Dermis blood vessel endothelial cell (primary cell): ENCODE measurements around the gene NBEAL2. TPM values are rescaled to one million over a fixed set of nuclear protein-coding genes. Genes with fewer than 3 reads are reported as not detected.
A peak's percentile ranks its signal among the peaks of the same experiment; 100 is the strongest.

Experiments used
- DNase-seq: peaks from one replicate; pipeline ENCODE4 v3.0.0; 2010
- total RNA-seq: library from RNA; depleted of rRNA; stranded (reverse); fragments of >200 nt; gene quantifications from 2 replicates; pipeline ENCODE4 v1.2.3, GENCODE V29; 2014

Gene NBEAL2
- total RNA-seq, 1 donor from 2014 or later, result 30.6 TPM

GRCh38 chr3:46943237-46944187 lies 36.0 kb upstream of the NBEAL2 start:
- DNase-seq, result peak; percentile 76

DNA sequence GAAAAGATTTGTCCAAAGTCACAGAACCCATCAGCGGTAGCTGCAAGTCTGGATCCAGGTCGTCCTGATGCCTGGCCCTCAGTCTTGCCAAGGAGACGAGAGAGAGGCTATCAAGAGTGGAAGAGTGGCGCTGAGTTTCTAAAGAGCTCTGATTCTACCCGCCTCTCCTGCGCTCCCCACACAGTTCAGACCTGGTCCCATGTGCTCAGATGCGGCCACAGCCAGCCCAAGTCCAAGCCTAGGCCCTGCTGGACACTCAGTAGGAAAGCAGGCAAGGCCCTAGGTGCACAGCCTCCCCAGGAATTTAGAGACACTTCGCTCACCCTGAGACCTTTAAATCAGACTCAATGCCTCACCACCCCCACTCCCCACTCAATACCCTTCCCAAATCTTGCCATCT lies 35.3 kb upstream of the NBEAL2 start:
- peak; percentile 28 for DNase-seq

- DNase-seq, result no peak
These were observed 33.0 kb upstream of the NBEAL2 start for GRCh38 chr3:46946416-46946815.

DNA sequence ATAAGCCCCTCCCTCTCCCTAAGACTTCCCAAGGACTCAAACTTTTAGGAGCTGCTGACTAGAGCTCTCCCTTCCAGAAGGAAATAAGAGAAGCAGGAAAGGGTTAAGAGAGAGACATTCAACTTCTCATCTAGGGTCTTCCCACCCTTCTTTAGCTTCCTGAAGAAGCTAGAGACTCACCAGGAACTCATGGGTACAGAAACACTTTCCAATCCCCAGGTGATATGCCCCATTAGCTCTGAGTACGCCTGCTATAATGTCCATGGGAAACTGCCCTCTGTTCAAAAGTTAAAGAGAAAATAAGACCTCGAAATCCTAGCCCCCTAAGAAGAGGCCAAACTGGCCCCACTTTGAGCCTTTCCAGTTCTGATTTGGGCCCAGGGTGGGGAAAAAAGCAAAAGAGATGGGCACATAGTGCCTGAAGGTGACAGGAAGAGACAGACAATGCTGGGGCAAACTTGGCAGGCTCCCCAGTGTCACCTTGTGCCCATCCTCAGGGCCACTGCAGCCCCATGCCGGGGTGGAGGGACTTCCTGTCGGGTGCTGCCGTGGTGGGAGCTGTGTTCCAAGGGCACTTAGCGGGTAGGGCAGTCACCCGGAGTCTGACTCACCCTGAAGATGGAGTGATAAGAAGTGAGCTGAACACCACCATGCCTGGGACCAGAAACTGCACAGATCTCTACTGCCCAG lies 32.5 kb upstream of the NBEAL2 start:
- DNase-seq, result peak; percentile 66

- no peak for DNase-seq
These were observed 31.9 kb upstream of the NBEAL2 start for GRCh38 chr3:46947546-46947901.

DNA sequence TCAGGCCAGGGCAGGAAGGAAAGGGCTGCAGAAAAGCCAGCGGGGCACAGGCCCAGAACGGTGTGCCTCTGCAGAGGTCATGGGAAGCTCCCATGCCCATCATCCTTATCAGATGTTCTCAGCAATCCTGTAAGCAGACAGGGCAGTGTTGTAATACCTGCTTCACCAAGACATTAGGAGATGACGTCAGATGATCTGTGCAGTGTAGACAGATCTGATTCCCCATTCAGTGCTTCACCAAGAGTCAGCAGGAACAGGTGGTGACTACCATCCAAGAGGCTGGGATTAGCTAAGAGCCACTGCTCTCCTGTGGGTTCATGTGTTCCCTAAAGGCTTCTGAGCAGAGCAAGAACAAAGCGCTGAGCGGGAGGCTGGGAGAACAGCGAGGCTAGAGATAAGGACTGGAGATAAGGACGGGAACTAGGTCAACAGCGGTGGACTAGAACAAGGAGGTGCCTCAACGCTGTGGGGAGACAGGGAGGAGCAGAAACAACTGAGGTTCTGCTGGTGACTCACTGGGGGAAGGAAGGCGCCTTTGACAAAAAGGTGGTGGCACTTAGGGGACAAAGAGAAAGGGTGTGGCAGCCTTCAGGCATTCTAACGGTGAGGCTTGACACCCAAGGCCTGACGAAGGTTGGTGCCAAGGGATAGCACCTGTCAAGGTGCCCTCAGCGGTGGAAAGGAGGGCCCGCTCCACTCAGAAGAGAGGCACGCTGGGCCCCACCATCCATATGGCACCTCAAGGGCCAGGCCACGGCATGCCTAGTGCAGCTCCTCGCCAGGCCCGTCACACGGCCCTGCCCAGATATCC lies 31.3 kb upstream of the NBEAL2 start:
- DNase-seq, result peak; percentile 65

DNA sequence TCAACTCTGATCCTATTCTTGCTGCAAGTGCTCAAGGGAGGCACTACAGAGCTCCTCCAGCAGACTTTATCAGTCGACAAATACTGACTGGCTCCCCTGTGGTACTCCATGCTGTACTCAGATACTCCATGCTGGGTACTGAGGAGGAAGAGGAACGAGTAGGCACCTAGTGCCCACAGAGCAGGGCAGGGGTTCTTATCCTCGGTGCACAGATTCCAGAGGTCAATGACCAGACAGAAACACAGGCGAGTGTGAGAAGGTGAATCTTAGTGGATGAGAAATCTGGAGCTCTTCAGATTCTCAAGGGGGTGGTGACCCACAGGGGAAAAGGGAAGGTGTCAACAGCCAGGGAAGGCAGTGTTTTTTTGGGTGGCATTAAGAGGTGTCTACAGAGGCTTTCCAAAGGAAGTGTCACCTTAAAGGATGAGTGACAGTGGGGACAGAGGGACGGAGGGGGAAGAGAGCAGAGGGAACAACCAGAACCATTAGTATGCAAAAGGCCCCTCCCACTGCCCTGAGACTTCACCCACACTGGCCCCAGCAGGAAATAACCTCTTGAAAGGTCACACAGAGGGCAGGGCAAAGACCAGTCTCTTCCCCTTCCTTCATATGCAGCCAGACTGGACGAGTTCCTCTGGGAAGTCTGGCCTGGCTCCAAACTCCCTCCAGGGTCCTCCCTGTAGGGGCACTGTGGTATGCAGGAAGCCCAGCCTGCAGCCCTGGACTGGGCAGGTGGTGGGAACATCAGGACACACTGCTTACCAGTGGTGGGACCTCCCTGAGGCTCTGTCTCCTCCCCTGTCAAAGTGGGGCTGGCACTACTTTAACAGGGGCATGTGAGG lies 30.4 kb upstream of the NBEAL2 start:
- DNase-seq, result peak; percentile 58

DNA sequence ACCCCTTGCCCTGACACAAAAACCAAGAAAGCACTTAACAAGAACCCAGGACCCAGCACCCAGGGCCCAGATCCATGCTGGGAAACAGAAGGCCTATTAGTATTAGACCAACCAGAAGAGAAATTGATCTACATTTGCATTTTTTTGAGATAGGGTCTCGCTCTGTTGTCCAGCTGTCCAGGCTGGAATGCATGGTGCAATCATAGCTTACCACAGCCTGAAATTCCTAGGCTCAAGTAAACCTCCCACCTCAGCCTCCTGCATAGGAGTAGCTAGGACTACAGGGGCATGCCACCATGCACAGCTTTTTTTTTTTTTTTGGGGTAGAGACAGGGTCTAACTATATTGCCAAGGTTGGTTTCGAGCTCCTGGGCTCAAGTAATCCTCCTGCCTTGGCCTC lies 29.3 kb upstream of the NBEAL2 start:
- no peak for DNase-seq

DNA sequence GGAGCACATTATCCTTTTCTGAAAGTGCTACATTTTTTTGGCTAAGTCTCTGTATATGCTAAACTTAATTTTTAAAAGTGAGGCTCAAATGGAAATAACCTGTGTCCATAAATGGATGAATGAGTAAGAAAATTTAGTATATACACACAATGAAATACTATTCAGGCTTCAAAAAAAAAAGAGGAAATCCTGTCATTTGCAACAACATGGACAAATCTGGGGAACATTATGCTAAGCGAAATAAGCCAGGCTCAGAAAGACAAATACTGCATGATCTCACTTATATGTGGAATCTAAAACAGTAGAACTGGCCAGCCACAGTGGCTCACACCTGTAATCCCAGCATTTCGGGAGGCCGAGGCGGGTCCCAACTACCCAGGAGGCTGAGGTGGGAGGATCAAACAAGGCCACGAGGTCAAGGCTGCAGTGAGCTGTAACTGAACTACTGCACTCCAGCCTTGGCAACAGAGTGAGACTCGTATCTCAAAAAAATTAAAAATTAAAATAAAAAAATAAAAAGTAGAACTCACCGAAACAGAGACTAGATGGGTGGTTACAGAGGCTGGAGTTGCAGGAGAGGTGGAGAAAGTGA lies 28.7 kb upstream of the NBEAL2 start:
- DNase-seq, result peak; percentile 60

- DNase-seq, result no peak
These were observed 26.7 kb upstream of the NBEAL2 start for GRCh38 chr3:46952813-46953212.

DNA sequence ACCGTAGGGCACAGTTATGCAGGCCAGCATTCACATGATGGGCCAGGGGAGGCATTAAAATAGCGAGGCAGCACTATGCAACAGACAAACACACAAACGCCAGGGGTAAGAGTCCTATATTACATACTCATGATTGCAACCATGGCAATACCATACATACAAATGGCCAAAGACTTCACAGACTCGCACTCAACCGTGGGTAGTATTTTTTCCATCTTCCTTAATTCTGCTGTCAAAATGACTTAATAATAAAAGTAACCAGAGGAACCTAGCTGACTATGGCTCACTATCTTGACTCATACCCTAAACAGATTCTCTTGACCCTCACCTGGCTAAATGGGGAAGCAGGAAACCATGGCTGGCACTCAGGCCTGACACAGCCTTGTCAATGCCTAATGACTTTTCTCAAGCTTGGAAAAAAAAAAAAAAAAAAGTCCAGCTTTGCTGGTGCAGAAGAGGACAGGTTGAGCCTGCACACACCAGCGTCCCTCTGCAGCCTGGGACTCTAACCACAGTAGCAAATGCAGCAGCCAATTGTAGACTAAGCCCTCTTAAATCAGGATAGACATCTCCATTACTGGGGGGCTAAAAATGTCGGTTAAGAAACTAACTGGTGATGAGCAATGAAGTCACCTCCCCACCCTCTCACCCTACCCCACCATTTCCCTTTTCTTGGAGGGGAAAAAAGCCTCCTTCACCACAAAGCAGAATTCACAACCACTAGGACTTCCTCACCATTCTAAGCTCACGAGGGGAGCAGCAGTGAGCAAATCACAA lies 26.0 kb upstream of the NBEAL2 start:
- DNase-seq, result no peak

DNA sequence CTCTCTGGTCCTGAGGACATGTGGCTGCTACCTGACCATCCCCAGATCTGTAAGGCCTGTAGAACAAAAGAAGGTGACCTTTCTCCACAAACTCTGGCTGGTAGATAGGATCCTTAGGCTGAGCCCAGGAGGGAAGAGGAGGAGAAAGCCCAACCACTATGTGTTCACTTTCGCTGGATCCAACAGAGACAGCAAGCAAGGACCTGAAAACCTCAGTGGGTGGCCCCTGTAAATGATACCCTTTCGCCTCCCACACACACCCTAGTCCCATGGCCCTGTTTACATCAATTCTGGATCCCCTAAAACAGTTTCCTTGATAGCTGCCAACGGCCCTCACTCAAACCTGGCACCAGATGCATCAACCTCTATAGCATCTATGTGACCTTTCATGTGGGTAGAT lies 25.3 kb upstream of the NBEAL2 start:
- DNase-seq, result no peak

DNA sequence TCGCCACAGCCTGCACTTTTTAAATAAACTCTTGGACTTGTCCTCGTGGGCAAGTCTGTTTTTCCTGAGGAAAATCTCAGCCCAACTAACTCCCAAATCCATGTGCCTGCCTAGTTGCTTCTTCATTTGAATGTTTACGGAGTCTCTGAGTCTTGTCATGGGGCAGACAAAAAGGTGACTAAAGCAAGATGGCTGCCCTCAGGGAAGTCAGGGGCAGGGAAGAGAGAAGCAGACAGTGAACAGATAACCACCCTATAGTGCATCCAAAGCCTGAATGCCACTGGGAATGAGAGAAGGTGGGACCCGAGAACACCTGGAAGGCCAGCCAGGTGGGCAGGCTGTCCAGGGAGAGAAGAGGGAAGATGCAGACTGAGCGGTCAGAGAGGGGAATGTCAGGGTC lies 24.3 kb upstream of the NBEAL2 start:
- DNase-seq, result no peak

GRCh38 chr3:46955801-46956259 lies 23.6 kb upstream of the NBEAL2 start:
- DNase-seq, result no peak

DNA sequence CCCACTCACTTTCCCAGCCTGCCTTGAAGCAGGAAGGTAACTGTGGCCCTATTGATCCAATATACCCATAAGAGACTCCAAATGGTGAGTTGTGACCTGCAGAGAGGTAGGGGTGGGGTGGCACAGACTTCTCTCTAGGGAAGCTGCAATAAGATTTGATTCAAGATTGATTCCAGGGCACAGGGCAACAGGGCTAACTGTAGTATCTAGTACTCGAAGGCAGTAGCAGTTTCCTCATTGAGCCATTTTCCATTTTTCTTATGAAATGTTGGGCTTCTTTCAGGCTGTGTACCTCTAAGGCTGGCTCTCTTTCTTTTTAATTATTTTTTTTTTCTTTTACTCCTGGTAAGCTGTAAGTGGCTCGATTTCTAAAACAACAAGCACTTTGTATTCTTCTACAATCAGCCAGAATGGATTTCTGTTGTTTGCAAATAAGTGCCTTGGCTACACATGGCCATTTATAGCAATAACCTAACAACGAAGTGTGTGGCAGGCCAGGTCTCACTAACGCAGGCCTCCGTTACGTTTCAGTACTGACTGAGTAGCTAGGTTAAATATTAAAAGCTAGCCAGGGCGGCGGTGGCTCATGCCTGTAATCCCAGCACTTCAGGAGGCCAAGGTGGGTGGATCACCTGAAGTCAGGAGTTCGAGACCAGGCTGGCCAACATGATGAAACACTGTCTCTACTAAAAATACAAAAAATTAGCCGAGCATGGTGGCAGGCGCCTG lies 22.2 kb upstream of the NBEAL2 start:
- no peak for DNase-seq

GRCh38 chr3:46958467-46959160 lies 20.9 kb upstream of the NBEAL2 start:
- DNase-seq, result no peak

- DNase-seq, result no peak
These were observed 20.3 kb upstream of the NBEAL2 start for GRCh38 chr3:46959161-46959511.

GRCh38 chr3:46960081-46960701 lies 19.3 kb upstream of the NBEAL2 start:
- peak; percentile 95 for DNase-seq

- no peak for DNase-seq
These were observed 18.6 kb upstream of the NBEAL2 start for GRCh38 chr3:46960835-46961234.
